Gastrocnemius medialis (tissue), 4 donors: ENCODE data around the gene KPNB1.

Experiments
- POLR2A ChIP-seq, 2 donors: fragments of 450-650 bp; IDR thresholded peaks; one replicate each; pipeline ENCODE4 v1.6.1; 2017; ENCODE audit warnings: antibody characterized with exemption in 2 of 2, mild to moderate bottlenecking in 2 of 2, moderate library complexity in 2 of 2
- TF ChIP-seq, protein P1 (sequence below), 5 experiments: fragments of 450-650 bp in 3 of 5; fragments of 200-600 bp in 2 of 5; sonication (generic) in 2 of 5; IDR thresholded peaks in 4 of 5; conservative IDR thresholded peaks in 1 of 5; 1 replicate in 4 of 5; 2 replicates in 1 of 5; pipeline ENCODE4 v1.5.1; 2016 to 2019; ENCODE audit warnings: antibody characterized with exemption in 5 of 5, mild to moderate bottlenecking in 3 of 5, moderate library complexity in 3 of 5

DNA sequence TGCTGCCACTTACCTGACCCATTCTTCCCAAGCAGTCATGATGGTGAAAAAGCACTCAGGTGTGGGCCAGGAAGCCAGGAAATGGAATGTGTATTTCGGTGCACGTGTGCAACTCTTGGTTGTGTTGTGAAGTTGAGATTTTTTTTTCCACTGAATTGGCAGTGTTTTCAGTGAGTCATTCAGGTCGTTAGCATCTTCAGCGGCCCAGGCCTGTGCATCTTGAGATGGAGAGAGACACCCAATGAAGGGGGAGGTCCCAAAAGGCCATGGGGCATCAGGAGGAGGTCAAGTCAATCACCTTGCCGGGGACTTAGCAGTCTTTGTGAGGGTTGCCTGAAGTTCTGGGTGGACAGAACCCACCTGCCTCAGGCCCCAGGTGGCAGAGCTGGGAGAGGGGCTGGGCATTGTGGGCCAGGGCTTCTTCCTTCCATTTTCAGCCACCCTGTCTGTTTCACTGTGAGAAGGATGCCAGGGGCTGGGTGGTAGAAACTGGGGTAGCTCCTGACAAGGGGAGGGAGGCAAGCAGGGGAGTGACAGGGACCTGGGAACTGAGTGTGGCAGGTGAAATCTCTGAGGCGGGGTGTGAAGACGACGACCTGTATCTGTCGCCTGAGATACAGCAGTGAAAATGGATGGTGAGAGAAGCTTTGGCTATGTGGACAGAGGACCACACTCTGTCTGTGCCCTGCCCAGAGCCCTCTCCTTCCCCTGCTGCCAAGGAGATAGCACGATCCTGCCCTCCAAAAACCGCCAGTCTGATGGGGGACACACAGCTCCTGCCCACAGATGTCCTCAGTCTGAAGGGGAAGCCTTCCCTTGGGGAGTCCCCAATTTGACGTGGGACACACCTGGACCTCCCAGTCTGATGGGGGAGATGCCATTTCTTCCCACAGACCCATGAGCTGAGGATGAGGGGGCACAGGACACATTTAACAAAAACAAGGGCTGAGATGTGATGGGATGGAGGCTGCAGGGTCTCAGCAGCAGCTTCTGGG is 56.1 kb downstream of the KPNB1 start:
- TF ChIP-seq, protein P1, sequence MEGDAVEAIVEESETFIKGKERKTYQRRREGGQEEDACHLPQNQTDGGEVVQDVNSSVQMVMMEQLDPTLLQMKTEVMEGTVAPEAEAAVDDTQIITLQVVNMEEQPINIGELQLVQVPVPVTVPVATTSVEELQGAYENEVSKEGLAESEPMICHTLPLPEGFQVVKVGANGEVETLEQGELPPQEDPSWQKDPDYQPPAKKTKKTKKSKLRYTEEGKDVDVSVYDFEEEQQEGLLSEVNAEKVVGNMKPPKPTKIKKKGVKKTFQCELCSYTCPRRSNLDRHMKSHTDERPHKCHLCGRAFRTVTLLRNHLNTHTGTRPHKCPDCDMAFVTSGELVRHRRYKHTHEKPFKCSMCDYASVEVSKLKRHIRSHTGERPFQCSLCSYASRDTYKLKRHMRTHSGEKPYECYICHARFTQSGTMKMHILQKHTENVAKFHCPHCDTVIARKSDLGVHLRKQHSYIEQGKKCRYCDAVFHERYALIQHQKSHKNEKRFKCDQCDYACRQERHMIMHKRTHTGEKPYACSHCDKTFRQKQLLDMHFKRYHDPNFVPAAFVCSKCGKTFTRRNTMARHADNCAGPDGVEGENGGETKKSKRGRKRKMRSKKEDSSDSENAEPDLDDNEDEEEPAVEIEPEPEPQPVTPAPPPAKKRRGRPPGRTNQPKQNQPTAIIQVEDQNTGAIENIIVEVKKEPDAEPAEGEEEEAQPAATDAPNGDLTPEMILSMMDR (IDR thresholded peaks at IDR 0.05 in 4 of 5, conservative IDR thresholded peaks at IDR 0.05 in 1 of 5): no peak
- TF ChIP-seq POLR2A (IDR thresholded peaks at IDR 0.05): no peak
